ENCODE measurements around the gene AGAP5.

AGAP5 gene

DNA sequence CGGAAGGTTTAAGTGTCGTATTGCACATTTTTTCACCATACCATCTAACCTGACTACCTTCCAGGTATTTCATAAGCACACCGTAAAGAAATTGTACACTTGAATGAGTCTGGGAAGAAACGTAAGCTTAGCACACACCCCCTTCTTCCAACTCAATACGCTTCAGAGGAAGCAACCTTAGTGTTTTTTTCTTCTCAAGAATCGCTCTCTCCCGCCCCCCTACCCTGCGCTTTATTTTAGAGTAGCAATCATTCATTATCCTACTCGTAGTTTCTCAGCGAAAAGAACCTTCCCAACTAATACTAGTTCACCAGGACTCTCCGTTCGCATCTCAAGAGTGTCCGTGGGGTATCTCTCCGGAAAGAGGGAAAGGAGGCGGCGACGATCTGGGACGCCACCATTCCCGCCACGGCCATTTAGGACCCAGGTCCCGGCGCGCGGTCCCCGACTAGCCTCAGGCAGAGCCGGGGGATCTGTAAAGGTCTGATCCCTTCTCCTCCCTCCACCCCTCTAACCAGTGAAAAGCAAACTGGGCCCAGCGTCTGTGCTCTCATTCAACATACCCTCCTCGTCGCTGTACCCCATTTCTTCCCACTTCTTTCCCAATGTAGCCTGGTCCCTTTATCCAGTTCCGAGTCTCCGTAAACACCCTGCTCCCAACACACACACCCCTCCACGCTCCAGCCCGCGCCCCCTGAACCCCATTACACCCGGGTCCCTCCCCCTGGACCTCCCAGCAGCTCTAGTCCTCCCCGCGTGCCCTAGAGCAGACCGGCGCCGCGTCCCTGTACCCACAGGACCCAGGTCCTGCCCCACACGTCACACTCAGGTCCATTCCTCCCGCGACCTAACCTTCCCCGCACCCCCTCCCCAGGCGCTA is 72.7 kb downstream of the AGAP5 start:
- DNase-seq: peak in 1 of 2 donors; percentile 25
